NK-92 (cell line): ENCODE measurements around the gene ABCF3.
"Not testable (repeated sequence)": the region's sequence is repeated elsewhere in the genome, so short reads cannot be mapped to it uniquely, and the experiment has no call there.

ENCODE experiments used
- DNase-seq: peaks from one replicate; lab custom pipeline; 2025; ENCODE audit not compliant: unreplicated experiment; lab: John Stamatoyannopoulos, UW

Gene ABCF3

DNA sequence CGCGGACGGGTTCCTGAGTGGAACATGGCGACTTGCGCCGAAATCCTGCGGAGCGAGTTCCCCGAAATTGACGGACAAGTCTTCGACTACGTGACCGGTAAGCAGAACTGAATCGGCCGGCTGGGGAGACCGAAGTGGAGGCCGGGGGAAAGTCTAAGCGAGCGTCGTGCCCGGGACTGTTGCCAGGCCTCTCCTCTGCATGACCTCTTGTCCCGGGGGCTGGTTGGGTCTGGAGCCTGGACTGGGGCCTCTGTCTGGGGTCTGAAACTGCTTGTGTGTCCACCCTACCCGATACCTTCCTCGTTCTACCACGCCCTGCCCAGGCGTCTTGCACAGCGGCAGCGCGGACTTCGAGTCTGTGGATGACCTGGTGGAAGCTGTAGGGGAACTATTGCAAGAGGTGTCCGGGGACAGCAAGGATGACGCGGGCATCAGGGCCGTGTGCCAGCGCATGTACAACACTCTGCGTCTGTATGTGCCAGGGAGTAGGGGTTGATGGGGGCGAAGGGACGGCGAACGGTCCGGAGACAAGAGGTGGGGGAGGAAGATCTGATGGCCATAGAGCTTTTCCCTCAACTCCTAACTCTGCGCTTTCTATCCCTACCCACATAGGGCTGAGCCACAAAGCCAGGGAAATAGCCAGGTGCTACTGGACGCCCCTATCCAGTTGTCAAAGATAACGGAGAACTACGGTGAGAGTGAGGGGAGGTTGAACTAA is at the start of gene ABCF3:
ABCF3 (plus strand) TSS at position 16 of the 718 bp plus-strand sequence; CDS start at position 25, 9 bp downstream.
- DNase-seq: no peak

DNA sequence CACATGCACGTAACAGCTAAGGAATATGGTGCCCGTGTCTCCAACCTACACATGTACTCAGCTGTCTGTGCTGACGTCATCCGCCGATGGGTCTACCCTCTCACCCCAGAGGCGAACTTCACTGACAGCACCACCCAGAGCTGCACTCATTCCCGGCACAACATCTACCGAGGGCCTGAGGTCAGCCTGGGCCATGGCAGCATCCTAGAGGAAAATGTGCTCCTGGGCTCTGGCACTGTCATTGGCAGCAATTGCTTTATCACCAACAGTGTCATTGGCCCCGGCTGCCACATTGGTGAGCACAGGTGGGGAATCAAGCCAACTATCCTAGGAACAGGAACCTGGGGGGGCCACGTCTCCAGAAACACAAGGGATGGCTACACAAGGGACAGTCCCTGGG is 45.6 kb upstream of the ABCF3 start:
- no peak for DNase-seq

- no peak for DNase-seq
These were observed 43.8 kb upstream of the ABCF3 start for GRCh38 chr3:184142199-184142598.

DNA sequence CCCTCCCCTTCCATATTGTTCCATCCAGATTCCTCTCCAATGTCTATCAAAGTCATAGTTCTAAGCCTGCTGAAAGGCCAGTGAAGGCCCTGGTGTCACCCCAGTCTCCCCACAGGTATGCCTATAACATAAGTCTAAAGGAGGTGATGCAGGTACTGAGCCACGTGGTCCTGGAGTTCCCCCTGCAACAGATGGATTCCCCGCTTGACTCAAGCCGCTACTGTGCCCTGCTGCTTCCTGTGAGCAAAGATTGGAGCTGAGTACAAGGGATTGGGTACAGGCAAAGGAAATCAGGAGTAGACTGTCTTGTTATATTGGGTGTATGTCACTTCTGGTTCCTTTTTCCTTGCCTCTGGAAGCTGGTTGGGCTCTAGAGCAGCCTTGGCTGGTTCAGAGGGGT is 42.7 kb upstream of the ABCF3 start:
- DNase-seq: no peak

- no peak for DNase-seq
These were observed 41.5 kb upstream of the ABCF3 start for GRCh38 chr3:184144505-184144904.

GRCh38 chr3:184145111-184145524 is 40.9 kb upstream of the ABCF3 start:
- DNase-seq: no peak

- DNase-seq: no peak
These were observed 40.2 kb upstream of the ABCF3 start for GRCh38 chr3:184145751-184146270.

DNA sequence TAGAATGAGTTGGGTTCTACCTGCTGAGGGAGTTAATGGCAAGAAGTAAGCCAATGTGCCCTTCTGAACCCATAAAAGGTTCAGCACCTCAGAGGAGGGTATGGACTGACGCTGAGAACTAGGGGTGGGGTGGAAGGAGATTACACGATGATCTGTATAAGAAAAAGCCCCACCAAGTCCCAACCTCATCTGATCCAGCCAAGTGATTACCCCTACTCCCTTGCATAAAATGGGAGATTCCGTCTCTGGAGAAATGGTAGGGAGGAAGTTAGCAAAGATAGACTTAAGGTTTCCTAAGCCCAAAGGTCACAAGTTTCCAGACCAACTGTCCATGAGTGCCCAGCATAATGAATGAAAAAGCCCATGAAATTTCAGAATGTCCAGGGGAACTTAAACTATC is 37.9 kb upstream of the ABCF3 start:
- no peak for DNase-seq

DNA sequence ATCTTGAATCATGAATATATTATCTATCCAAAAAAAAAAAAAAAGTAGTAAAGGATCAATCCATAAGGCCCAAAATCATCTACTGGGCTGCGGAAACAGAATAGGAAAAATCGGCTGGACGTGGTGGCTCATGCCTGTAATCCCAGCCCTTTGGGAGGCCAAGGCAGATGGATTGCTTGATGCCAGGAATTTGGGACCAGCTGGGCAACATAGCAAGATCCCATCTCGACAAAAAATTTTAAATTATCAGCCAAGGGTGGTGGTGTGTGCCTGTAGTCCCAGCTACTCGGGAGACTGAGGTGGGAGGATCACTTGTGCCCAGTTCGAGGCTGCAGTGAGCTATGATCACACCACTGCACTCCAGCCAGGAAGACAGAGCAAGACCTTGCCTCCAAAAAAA is 36.9 kb upstream of the ABCF3 start:
- no peak for DNase-seq

GRCh38 chr3:184149770-184150169 is 36.2 kb upstream of the ABCF3 start:
- not testable (repeated sequence) for DNase-seq

DNA sequence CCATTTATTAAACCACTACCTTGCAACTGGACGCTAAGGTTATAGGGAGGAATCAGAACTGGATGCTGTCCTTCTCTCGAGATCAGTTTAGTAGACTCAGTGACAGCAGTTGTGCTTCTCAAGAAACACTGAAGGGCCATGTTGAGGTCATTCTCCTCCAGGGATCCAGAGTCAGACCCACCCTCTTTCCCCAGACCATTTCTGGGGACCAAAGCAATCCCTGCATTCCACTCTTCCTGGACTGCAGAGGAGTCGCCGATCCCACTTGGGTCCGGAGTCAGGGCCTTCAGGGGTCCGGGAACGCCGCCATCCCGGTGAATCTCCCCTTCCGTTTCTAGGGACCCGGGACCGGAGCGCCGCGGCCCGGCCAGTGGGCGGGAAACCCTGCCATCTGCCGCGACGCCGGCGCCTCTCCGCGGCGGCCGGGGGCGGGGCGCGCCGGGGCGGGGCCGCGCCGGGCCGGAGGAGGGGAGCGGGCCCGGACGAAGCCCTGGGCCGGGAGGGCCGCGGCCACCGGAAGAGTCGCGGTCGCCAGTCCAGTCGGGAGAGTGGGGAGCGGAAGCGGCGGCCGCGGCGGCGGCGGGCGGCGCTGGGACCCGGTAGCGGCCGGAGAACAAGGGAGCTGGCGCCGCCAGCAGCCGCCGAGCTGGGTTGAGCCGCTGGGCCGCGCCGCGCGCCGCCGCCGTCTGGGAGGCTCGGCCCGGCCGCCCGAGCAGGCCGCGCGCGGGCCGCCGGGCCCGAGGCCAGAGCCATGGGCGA is 30.9 kb upstream of the ABCF3 start, which contains the start of gene DVL3:
DVL3 (plus strand) TSS at position 493 of the 759 bp plus-strand sequence; CDS start at position 752, 259 bp downstream.
- no peak for DNase-seq

GRCh38 chr3:184155644-184156521 is 30.1 kb upstream of the ABCF3 start:
- DNase-seq: no peak

- DNase-seq: no peak
These were observed 29.5 kb upstream of the ABCF3 start for GRCh38 chr3:184156522-184156955.

DNA sequence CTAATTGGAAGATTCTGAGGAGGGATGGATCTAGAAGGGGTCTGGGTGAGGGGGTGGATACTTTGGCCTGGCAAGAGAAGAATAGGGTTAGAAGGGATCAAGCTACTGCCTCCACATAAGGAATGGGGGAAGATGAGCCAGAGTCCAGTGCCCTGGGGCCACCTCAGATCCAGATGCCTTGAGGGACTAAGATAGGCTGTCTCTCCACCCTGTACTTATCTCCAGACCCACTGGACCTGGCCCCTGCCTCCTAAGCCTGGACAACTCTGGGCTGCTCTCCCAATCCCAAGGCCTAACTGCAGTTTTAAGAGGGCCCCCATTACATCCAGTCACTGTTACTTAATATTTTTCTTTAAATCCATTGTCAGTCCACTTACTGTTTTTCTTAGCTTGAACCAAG is 28.8 kb upstream of the ABCF3 start:
- no peak for DNase-seq

DNA sequence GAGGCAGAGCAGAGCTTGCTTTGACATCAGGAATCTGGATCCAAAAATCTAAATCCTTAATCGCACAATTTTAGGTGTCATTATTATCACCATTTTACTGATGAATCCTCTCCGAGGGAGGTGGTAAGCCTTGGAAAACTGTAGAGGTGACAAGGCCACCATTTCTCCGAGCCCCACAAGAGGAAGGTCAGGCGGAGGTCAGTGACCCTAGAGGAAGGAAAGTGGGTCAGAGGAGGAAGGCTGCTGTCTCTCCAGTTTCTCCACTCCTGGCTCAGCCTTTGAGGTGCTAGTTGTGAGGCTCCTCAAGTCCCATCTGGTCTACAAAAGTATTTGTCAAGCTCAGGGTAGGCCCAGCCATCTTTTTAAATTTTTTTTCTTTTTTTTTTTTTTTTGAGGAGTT is 27.6 kb upstream of the ABCF3 start:
- no peak for DNase-seq

GRCh38 chr3:184160456-184160855 is 25.5 kb upstream of the ABCF3 start:
- DNase-seq: no peak

DNA sequence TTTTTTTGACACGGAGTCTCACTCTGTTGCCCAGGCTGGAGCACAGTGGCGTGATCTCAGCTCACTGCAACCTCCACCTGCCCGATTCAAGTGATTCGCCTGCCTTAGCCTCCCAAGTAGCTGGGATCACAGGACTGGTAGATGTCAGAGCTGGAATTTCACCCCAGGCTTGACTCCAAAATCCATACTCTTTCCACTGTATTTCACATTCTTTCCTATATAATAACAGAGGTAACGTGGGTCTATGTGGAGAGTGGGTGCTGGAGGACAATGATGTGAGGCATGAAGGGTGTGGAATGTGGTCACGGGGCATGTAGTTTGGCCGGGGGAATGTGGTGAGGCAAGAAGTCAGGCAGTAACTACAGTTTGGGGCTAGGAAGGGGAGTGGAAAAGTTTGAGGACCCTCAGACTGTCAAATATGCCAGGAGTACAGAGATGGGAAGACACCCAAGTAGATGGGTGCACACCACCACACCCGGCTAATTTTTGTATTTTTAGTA is 23.4 kb upstream of the ABCF3 start:
- DNase-seq: not testable (repeated sequence)

- DNase-seq: no peak
These were observed 21.2 kb upstream of the ABCF3 start for GRCh38 chr3:184164648-184165330.

GRCh38 chr3:184165543-184165942 is 20.5 kb upstream of the ABCF3 start:
- DNase-seq: no peak

DNA sequence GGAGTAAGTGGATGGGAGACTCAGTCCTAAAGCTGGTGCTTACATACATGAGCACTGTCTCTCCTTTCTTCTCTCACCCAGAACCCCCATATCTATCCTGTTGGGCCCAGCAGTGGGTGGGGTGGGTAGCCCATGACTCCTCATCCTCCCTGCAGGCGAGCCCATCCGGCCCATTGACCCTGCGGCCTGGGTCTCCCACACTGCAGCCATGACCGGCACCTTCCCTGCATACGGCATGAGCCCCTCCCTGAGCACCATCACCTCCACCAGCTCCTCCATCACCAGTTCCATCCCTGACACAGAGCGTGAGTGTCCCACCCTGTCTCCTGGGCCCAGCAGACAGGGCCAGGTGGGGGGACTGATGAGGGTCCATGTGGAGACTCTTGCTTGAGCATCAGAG is 19.3 kb upstream of the ABCF3 start:
- DNase-seq: no peak
